Fibroblast of pulmonary artery (primary cell): ENCODE data around the gene SMG6.

ENCODE experiments used
- DNase-seq: peaks from one replicate; pipeline ENCODE4 v3.0.0-alpha.2; 2010; ENCODE audit warnings: low read depth
- H3K4me3 ChIP-seq: replicated peaks from 2 replicates; pipeline ENCODE4 v1.5.1; 2011; ENCODE audit warnings: low read depth, mild to moderate bottlenecking, control low read depth, low read length, moderate library complexity
- TF ChIP-seq, protein P1 (sequence below): IDR thresholded peaks from 2 replicates; pipeline ENCODE4 v1.5.1; 2011; ENCODE audit warnings: mild to moderate bottlenecking, control low read depth, low read length, inconsistent platforms; ENCODE audit errors: missing control alignments

The SMG6 gene

DNA sequence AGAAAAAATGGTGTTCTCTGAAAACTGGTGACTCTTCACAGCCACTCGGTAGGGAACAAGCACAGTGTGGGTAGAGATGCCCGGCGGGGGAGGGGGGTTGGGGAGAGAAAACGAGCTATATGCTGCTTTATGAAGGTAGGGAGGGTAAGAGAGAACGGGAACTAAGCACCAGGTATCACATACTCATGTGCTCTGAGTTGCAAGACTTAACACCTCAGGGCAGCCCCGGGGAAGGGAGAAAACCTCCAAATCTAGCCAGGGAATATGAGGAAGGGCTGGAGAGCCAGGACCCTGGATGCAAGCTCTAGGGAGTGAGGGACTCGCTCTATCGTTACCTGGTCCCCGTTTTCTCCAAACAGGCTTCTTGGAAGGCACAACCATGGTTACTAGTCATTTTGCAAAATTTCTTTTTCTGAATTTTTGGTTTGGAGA is 213.4 kb downstream of the SMG6 start:
- TF ChIP-seq, protein P1, sequence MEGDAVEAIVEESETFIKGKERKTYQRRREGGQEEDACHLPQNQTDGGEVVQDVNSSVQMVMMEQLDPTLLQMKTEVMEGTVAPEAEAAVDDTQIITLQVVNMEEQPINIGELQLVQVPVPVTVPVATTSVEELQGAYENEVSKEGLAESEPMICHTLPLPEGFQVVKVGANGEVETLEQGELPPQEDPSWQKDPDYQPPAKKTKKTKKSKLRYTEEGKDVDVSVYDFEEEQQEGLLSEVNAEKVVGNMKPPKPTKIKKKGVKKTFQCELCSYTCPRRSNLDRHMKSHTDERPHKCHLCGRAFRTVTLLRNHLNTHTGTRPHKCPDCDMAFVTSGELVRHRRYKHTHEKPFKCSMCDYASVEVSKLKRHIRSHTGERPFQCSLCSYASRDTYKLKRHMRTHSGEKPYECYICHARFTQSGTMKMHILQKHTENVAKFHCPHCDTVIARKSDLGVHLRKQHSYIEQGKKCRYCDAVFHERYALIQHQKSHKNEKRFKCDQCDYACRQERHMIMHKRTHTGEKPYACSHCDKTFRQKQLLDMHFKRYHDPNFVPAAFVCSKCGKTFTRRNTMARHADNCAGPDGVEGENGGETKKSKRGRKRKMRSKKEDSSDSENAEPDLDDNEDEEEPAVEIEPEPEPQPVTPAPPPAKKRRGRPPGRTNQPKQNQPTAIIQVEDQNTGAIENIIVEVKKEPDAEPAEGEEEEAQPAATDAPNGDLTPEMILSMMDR = no peak
- DNase-seq = no peak
- H3K4me3 ChIP-seq = no peak overlapping the region

DNA sequence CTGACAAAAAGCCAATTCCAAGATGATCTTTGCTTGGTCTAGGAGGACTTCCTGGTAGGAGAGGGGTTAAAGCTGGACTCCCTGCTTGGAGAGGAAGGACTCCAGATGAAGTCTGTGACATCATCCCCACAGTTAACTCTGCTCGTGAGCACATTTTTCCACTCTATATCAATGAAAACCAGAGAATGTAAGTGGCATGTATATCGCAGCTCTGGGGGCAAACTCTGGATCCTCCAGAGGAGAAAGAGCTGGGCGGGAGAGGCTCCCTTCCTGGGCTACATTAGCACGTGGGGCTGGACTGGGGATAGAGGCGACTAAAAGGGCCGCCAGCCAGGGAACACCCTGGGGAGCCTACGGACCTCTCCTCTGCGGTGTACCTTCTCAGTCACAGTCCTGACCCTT is 214.6 kb downstream of the SMG6 start:
- TF ChIP-seq, protein P1 = no peak
- H3K4me3 ChIP-seq = peak overlapping the region; percentile 38
- peak; percentile 72 for DNase-seq

- peak; percentile 40 for DNase-seq
- TF ChIP-seq, protein P1 = no peak
- no peak overlapping the region for H3K4me3 ChIP-seq
These were observed 215.9 kb downstream of the SMG6 start for GRCh38 chr17:2087597-2088211.

GRCh38 chr17:2086306-2086705 is 217.3 kb downstream of the SMG6 start:
- DNase-seq = no peak
- no peak overlapping the region for H3K4me3 ChIP-seq
- TF ChIP-seq, protein P1 = no peak

- TF ChIP-seq, protein P1 = no peak
- H3K4me3 ChIP-seq = no peak overlapping the region
- DNase-seq = peak; percentile 78
These were observed 218.0 kb downstream of the SMG6 start for GRCh38 chr17:2085648-2085949.

GRCh38 chr17:2084766-2085647 is 218.6 kb downstream of the SMG6 start:
- H3K4me3 ChIP-seq = no peak overlapping the region
- TF ChIP-seq, protein P1 = no peak
- DNase-seq = peak; percentile 93
